GM18951 (cell line): ENCODE data around the gene LPIN2.

Experiments used
- POLR2A ChIP-seq: IDR thresholded peaks from 4 replicates; pipeline ENCODE4 v1.6.1; 2011; ENCODE audit warnings: mild to moderate bottlenecking; ENCODE audit not compliant: insufficient read length, insufficient read depth; ENCODE audit errors: extremely low read depth
- in situ Hi-C: fragments of 300-500 bp; cut with MboI; formaldehyde crosslinking; loops from one replicate; pipeline ENCODE4 v1.12.0; 2022; ENCODE audit warnings: low sequenced_read_pairs, mixed read lengths, inconsistent platforms; ENCODE audit not compliant: unreplicated experiment

Gene LPIN2, protein sequence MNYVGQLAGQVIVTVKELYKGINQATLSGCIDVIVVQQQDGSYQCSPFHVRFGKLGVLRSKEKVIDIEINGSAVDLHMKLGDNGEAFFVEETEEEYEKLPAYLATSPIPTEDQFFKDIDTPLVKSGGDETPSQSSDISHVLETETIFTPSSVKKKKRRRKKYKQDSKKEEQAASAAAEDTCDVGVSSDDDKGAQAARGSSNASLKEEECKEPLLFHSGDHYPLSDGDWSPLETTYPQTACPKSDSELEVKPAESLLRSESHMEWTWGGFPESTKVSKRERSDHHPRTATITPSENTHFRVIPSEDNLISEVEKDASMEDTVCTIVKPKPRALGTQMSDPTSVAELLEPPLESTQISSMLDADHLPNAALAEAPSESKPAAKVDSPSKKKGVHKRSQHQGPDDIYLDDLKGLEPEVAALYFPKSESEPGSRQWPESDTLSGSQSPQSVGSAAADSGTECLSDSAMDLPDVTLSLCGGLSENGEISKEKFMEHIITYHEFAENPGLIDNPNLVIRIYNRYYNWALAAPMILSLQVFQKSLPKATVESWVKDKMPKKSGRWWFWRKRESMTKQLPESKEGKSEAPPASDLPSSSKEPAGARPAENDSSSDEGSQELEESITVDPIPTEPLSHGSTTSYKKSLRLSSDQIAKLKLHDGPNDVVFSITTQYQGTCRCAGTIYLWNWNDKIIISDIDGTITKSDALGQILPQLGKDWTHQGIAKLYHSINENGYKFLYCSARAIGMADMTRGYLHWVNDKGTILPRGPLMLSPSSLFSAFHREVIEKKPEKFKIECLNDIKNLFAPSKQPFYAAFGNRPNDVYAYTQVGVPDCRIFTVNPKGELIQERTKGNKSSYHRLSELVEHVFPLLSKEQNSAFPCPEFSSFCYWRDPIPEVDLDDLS

DNA sequence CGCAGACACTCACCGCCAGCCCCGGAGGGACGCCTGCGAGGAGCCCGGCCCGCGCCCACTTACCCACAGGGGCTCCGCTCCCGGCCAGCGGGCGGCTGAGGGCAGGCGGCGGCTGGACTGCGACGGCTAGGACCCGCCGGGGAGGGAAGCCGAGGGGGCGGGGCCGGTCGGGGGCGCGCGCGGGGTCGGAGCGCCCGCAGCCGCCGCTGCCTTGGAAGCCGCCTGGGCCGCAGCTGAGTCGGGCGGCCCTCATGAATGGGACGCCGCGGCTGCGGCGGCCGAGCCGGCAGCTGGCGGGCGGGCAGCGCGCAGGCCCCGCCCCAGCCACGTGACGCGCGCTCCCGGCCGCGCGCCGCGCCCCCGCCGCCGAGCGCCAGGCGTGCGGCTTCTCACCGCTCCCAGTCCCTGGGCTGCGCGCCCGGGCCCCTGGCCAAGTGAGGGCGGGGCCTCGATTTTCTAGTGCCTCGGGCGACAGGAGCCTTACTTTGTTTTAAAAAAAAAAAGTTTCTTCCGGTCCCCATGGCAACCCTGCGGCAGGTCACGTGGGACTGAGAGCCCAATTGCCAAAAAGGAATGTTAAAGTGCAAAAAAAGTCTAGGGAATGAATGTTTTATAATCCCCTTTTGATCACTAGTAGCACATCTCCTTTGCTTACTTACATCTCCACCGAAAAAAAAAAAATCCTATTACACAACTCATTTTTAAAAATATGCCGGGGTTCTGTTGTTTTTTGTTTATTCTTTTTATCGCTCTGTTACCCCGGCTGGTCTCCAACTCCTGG, at the start of gene LPIN2:
Gene LPIN2 (minus strand): TSS at position 121 of the 781 bp plus-strand sequence. CDS start 52,304 bp downstream, outside the sequence.
- peak; percentile 61 for TF ChIP-seq POLR2A
- in situ Hi-C loops, result no loop called here

- in situ Hi-C loops, result no loop called here
- no peak for TF ChIP-seq POLR2A
Observed at GRCh38 chr18:3061581-3062312, 48.8 kb upstream of the LPIN2 start.

DNA sequence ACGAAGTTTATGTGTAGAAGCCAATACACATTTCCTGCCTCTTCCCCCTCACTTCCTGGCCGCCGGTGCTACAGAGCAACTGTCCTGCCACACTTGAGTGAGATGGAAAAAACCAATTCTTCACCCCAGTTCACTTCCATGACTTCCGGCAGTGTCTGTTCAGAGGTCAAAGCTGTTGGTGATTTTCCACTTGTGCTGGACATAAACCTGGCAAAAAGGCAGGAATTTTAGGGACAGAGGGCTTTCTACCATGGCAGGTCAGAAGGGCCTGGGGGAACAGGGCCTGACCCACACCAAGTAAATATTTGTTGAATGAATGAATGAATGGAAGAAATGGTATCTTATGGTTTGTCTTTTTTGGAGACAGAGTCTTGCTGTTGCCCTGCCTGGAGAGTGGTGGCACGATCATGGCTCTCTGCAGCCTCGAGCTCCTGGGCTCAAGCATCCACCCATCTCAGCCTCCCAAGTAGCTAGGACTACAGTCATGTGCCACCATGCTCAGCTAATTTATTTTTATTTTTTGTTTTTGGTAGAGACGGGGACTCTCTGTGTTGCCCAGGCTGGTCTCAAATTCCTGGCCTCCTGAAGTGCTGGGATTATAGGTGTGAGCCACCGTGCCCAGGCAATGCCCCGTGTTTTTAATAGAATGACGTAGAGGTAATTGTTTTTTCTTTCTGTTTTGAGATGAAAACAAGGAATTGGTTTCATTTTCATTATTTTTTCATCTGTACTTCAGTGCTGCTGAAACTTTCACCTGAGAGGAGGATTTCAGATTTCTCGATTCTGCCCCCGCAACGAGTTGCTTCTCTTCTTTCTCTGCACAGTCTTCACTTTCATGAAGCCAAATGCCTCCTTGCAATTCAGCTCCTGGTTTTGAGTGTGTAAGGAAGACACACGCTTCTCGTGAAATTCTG, 48.0 kb upstream of the LPIN2 start:
- in situ Hi-C loops, result no loop called here
- no peak for TF ChIP-seq POLR2A

- in situ Hi-C loops, result no loop called here
- TF ChIP-seq POLR2A, result no peak
Observed at GRCh38 chr18:3059272-3059671, 46.3 kb upstream of the LPIN2 start.

DNA sequence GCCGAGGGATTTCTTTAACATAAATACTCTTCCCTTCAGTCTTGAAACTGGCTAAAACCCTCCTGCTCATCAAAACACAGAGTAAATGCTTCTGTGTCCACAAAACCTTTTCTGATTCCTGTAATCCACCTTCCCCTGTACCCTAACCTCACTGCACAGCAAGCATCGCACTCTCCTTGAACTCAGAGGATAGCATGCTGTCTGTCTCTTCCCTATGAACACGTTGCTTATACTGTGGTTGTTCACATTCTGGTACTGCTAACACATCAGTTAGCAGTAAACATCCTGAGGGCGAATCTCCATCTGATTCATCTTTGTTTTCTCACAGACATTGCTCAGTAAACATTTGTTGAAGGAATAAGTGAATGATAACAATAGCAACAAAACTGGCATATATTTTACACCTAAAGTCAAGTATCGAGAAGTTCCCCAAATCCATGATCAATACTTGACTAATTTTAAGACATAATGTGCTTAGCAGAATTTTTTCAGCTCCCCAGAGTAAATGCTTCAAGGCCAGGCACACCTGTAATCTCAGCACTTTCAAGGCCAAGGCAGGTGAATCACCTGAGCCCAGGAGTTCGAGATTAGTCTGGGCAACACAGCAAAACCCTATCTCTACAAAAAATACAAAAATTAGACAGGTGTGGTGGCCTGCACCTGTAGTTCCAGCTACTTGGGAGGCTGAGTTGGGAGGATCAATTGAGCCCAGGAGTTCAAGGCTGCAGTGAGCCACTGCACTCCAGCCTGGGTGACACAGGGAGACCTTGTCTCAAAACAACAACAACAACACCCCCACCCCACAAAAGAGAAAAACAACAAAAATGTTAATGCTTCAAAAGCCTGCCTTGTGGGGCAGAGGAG, 45.6 kb upstream of the LPIN2 start:
- in situ Hi-C loops, result no loop called here
- TF ChIP-seq POLR2A, result no peak

GRCh38 chr18:3057526-3057925, 44.6 kb upstream of the LPIN2 start:
- no peak for TF ChIP-seq POLR2A
- in situ Hi-C loops, result no loop called here

DNA sequence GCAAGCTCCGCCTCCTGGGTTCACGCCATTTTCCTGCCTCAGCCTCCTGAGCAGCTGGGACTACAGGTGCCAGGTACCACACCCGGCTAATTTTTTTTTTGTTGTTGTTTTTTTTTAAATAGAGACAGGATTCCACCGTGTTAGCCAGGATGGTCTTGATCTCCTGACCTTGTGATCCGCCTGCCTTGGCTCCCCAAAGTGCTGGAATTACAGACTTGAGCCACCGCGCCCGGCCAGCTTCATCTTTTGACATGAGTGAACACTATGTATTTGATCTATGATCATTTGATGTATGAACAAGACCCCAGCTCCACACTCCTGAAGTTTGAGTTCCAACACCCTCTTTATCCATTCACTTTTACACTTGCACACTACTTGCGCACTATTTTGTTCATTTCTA, 43.4 kb upstream of the LPIN2 start:
- no peak for TF ChIP-seq POLR2A
- in situ Hi-C loops, result no loop called here

DNA sequence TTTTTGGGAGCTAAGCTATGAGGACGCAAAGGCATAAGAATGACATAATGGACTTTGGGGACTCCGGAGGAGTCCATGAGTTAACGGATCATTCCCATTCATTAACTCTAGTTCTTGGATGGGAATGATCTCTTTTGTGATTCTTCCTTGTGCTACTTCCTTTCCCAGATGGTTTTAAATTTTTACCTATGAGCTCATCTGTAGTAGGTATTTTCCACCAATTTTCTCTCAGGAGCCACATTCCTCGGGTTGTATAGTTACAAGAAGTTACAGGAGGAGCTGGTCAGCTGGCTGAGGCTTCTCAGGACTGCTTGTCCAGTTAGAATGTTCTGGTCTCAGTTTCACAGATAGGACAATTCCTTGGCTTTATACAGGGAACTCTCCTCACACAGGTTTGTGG, 42.9 kb upstream of the LPIN2 start:
- TF ChIP-seq POLR2A, result no peak
- in situ Hi-C loops, result no loop called here

DNA sequence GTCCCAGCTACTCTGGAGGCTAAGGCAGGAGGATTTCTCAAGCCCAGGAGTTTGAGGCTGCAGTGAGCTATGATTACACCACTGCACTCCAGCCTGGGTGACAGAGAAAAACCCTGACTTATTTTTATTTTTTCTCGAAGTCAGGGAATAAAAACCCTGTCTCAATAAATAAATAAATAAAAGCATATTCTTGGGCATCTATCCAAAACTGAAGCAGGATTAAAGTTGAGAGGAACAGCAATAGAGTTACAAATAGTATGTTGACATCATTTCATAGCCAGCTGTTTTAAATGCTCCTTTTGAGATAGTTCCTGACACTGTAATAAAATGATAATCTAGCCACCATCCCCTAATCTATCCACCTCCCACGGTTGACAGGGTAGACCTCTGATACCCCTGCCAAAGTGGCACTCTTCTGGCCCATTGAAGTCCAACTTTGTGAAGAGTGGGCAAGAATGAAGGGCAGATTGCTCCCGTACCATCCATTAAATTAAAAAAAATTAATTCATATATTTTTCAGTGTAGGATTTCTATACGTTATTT, 42.3 kb upstream of the LPIN2 start:
- in situ Hi-C loops, result no loop called here
- TF ChIP-seq POLR2A, result no peak

DNA sequence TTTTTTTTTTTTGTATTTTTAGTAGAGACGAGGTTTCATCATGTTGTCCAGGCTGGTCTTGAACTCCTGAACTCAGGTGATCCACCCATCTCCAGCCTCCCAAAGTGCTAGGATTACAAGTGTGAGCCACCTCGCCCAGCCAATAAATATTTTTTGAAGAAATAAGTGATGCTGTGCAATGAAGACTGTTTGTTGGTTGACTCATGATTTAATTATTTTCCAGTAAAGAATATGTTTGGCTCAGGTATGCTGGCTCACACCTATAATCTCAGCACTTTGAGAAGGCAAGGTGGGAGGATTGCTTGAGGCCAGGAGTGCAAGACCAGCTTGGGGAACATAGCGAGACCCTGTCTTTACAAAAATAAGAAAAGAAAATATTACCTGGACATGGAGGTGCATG, 41.8 kb upstream of the LPIN2 start:
- no peak for TF ChIP-seq POLR2A
- in situ Hi-C loops, result no loop called here
